Type B pancreatic cell (in vitro differentiated cells): ENCODE results near the gene LMNB1. TPM values are rescaled to one million over a fixed set of nuclear protein-coding genes. Genes with fewer than 3 reads are reported as not detected.

Experiments
- DNase-seq: peaks from one replicate; pipeline ENCODE4 v3.0.0; 2021; ENCODE audit warnings: mixed read lengths; ENCODE audit not compliant: unreplicated experiment; ENCODE audit errors: extremely low spot score
- H3K27ac Mint-ChIP-seq: 2 replicates; pipeline ENCODE4 v1.8.0; 2021; ENCODE audit warnings: mild to moderate bottlenecking, mixed read lengths
- H3K27me3 Mint-ChIP-seq: 2 replicates; pipeline ENCODE4 v1.8.0; 2021; ENCODE audit warnings: mixed read lengths
- H3K36me3 Mint-ChIP-seq: 2 replicates; pipeline ENCODE4 v1.8.0; 2021; ENCODE audit warnings: mixed read lengths
- H3K4me1 Mint-ChIP-seq: one replicate; pipeline ENCODE4 v1.8.0; 2021; ENCODE audit warnings: mixed read lengths; ENCODE audit not compliant: unreplicated experiment
- H3K4me3 Mint-ChIP-seq: 2 replicates; pipeline ENCODE4 v1.8.0; 2021; ENCODE audit warnings: mild to moderate bottlenecking, mixed read lengths
- H3K9me3 Mint-ChIP-seq: 2 replicates; pipeline ENCODE4 v1.8.0; 2021; ENCODE audit warnings: mixed read lengths
- total RNA-seq: library from RNA; stranded (reverse); gene quantifications from 2 replicates; pipeline ENCODE4 v1.2.1, GENCODE V29; 2021; ENCODE audit warnings: low replicate concordance
- TF ChIP-seq, protein P1 (sequence below): fragments of 200-600 bp; sonication (generic); conservative IDR thresholded peaks from 2 replicates; pipeline ENCODE4 v1.5.0; 2021; ENCODE audit warnings: antibody characterized with exemption, mild to moderate bottlenecking

LMNB1 gene
- total RNA-seq, 1 donor from 2014 or later, result 149 TPM

- peaks cover 12% of the 10 kb centered on the region for H3K4me1 Mint-ChIP-seq
- H3K36me3 Mint-ChIP-seq, result peaks cover 4% of the 10 kb centered on the region
- H3K4me3 Mint-ChIP-seq, result no peak overlapping the region
- H3K9me3 Mint-ChIP-seq, result no peaks in the 10 kb centered on the region
- TF ChIP-seq, protein P1, sequence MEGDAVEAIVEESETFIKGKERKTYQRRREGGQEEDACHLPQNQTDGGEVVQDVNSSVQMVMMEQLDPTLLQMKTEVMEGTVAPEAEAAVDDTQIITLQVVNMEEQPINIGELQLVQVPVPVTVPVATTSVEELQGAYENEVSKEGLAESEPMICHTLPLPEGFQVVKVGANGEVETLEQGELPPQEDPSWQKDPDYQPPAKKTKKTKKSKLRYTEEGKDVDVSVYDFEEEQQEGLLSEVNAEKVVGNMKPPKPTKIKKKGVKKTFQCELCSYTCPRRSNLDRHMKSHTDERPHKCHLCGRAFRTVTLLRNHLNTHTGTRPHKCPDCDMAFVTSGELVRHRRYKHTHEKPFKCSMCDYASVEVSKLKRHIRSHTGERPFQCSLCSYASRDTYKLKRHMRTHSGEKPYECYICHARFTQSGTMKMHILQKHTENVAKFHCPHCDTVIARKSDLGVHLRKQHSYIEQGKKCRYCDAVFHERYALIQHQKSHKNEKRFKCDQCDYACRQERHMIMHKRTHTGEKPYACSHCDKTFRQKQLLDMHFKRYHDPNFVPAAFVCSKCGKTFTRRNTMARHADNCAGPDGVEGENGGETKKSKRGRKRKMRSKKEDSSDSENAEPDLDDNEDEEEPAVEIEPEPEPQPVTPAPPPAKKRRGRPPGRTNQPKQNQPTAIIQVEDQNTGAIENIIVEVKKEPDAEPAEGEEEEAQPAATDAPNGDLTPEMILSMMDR, result no peak
- peaks cover 3% of the 10 kb centered on the region for H3K27me3 Mint-ChIP-seq
- H3K27ac Mint-ChIP-seq, result no peak overlapping the region
- DNase-seq, result no peak
These were observed 106.8 kb downstream of the LMNB1 start for GRCh38 chr5:126883564-126884245.

DNA sequence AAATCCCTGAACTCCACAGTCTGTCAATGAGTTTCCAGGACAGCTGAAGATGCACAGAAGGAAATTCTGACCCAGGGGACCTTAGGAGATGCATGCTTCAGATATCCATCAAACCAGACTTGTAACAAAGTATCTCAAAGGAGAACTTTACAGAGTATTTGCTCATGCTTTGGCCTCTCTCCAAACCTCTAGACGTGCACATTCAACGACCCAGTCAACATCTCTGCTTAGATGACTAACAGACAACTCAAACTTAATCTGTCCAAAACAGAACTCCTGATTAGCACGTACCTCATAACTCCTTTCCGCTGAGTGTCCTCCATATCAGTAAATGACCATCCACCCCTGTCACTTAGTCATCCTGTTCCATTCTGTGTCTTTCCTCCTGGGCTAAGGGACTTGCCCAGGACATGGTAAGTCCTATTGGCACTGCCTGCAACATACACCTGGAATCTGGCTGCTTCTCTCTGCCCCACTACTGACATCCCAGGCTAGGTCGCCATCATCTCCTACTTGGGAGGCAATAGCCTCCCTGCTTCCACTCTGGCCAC is 107.4 kb downstream of the LMNB1 start:
- TF ChIP-seq, protein P1, result no peak
- Mint-ChIP-seq H3K27ac (no peak overlapping the region), H3K27me3 (peaks cover 3% of the 10 kb centered on the region), H3K9me3 (no peaks in the 10 kb centered on the region), H3K4me1 (peaks cover 12% of the 10 kb centered on the region), H3K4me3 (no peak overlapping the region), H3K36me3 (peaks cover 4% of the 10 kb centered on the region)
- no peak for DNase-seq

Other genes starting within 250 kb of the LMNB1 start
- gene ALDH7A1, start 181.9 kb upstream of the LMNB1 start, total RNA-seq, result 60.9 and 119 TPM in 2 replicates
- gene PHAX, start 176.2 kb upstream of the LMNB1 start, total RNA-seq, result 36.3 and 43.2 TPM in 2 replicates